Erythroblast (primary cell): Measurements from ENCODE around the gene CFAP47.

ENCODE experiments used
- GATA1 ChIP-seq: IDR thresholded peaks from 2 replicates; pipeline ENCODE4 v1.6.1; 2011; ENCODE audit warnings: low read depth, mild to moderate bottlenecking, control low read depth, low read length, moderate library complexity
- POLR2A ChIP-seq: IDR thresholded peaks from 2 replicates; pipeline ENCODE4 v1.6.1; 2011; ENCODE audit warnings: mild to moderate bottlenecking, low read length

GRCh38 chrX:36414056-36414455, 494.5 kb downstream of the CFAP47 start:
- TF ChIP-seq POLR2A (no peak), GATA1 (no peak)
